ENCODE data around the gene MRPL36. TPM values are rescaled to one million over a fixed set of nuclear protein-coding genes. Genes with fewer than 3 reads are reported as not detected.

The MRPL36 gene
- total RNA-seq, 1 experiment from 2014 or later: 145 TPM

- Histone ChIP-seq H3K27me3 (ENCODE audit: insufficient read depth, low read depth) (peaks cover 97% of the 10 kb centered on the region), H2AFZ (no peak overlapping the region), H3K79me2 (ENCODE audit: low read depth) (no peaks in the 10 kb centered on the region), H3K27ac (no peak overlapping the region), H4K20me1 (ENCODE audit: insufficient read depth) (no peaks in the 10 kb centered on the region), H3K4me2 (no peak overlapping the region), H3K4me3 (no peak overlapping the region), H3F3A (ENCODE audit: insufficient read depth, low read depth) (no peaks in the 10 kb centered on the region), H3K9me3 (ENCODE audit: insufficient read depth, low read depth) (no peaks in the 10 kb centered on the region), H3K4me1 (replicated peaks; ENCODE audit: insufficient read depth) (no peaks in the 10 kb centered on the region), H3K9me2 (ENCODE audit: insufficient read depth) (no peaks in the 10 kb centered on the region), H3K36me3 (ENCODE audit: low read depth) (no peaks in the 10 kb centered on the region)
- CTCF ChIA-PET: no interaction called here
- POLR2A ChIA-PET (ENCODE audit: unreplicated experiment): no interaction called here
- DNase-seq: peak in 1 of 2 experiments; percentile 65
- intact Hi-C loops (cut with micrococcal nuclease; ENCODE audit: unreplicated experiment): no loop called here
- no peak for TF ChIP-seq EZH2 (IDR thresholded peaks at IDR 0.05; ENCODE audit: low read depth)
- TF ChIP-seq, protein P1, sequence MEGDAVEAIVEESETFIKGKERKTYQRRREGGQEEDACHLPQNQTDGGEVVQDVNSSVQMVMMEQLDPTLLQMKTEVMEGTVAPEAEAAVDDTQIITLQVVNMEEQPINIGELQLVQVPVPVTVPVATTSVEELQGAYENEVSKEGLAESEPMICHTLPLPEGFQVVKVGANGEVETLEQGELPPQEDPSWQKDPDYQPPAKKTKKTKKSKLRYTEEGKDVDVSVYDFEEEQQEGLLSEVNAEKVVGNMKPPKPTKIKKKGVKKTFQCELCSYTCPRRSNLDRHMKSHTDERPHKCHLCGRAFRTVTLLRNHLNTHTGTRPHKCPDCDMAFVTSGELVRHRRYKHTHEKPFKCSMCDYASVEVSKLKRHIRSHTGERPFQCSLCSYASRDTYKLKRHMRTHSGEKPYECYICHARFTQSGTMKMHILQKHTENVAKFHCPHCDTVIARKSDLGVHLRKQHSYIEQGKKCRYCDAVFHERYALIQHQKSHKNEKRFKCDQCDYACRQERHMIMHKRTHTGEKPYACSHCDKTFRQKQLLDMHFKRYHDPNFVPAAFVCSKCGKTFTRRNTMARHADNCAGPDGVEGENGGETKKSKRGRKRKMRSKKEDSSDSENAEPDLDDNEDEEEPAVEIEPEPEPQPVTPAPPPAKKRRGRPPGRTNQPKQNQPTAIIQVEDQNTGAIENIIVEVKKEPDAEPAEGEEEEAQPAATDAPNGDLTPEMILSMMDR (conservative IDR thresholded peaks at IDR 0.05): no peak
- no TSS peak for BruUV-seq (replicated peaks)
Measured at GRCh38 chr5:1783216-1783554, 16.5 kb downstream of the MRPL36 start.

- no peak for TF ChIP-seq EZH2 (IDR thresholded peaks at IDR 0.05; ENCODE audit: low read depth)
- TF ChIP-seq, protein P1 (conservative IDR thresholded peaks at IDR 0.05): no peak
- ChIA-PET CTCF (no interaction called here), POLR2A (ENCODE audit: unreplicated experiment) (no interaction called here)
- BruUV-seq (replicated peaks): no TSS peak
- DNase-seq: no peak
- H3K27ac ChIP-seq: no peak overlapping the region
- no peak overlapping the region for H3K4me3 ChIP-seq
- no peaks in the 10 kb centered on the region for H3F3A ChIP-seq (ENCODE audit: insufficient read depth, low read depth)
- H3K36me3 ChIP-seq (ENCODE audit: low read depth): no peaks in the 10 kb centered on the region
- no peaks in the 10 kb centered on the region for H3K9me2 ChIP-seq (ENCODE audit: insufficient read depth)
- H3K79me2 ChIP-seq (ENCODE audit: low read depth): no peaks in the 10 kb centered on the region
- no peak overlapping the region for H3K4me2 ChIP-seq
- intact Hi-C loops (cut with micrococcal nuclease; ENCODE audit: unreplicated experiment): no loop called here
- H4K20me1 ChIP-seq (ENCODE audit: insufficient read depth): no peaks in the 10 kb centered on the region
- H2AFZ ChIP-seq: no peak overlapping the region
- no peaks in the 10 kb centered on the region for H3K4me1 ChIP-seq (replicated peaks; ENCODE audit: insufficient read depth)
- H3K9me3 ChIP-seq (ENCODE audit: insufficient read depth, low read depth): no peaks in the 10 kb centered on the region
- peaks cover 97% of the 10 kb centered on the region for H3K27me3 ChIP-seq (ENCODE audit: insufficient read depth, low read depth)
Measured at GRCh38 chr5:1782385-1783215, 17.0 kb downstream of the MRPL36 start.

GRCh38 chr5:1781726-1782384, 17.8 kb downstream of the MRPL36 start:
- CTCF ChIA-PET: no interaction called here

More at GRCh38 chr5:1781726-1782384, 17.8 kb downstream of the MRPL36 start:
- Histone ChIP-seq H3K4me3 (no peak overlapping the region), H4K20me1 (ENCODE audit: insufficient read depth) (no peaks in the 10 kb centered on the region), H3K27me3 (ENCODE audit: insufficient read depth, low read depth) (peaks cover 97% of the 10 kb centered on the region), H2AFZ (no peak overlapping the region), H3K79me2 (ENCODE audit: low read depth) (no peaks in the 10 kb centered on the region), H3K9me3 (ENCODE audit: insufficient read depth, low read depth) (no peaks in the 10 kb centered on the region), H3F3A (ENCODE audit: insufficient read depth, low read depth) (no peaks in the 10 kb centered on the region), H3K4me2 (no peak overlapping the region), H3K9me2 (ENCODE audit: insufficient read depth) (no peaks in the 10 kb centered on the region), H3K36me3 (ENCODE audit: low read depth) (no peaks in the 10 kb centered on the region), H3K4me1 (replicated peaks; ENCODE audit: insufficient read depth) (no peaks in the 10 kb centered on the region), H3K27ac (no peak overlapping the region)
- POLR2A ChIA-PET (ENCODE audit: unreplicated experiment): no interaction called here
- TF ChIP-seq EZH2 (IDR thresholded peaks at IDR 0.05; ENCODE audit: low read depth): no peak
- TF ChIP-seq, protein P1 (conservative IDR thresholded peaks at IDR 0.05): no peak
- BruUV-seq (replicated peaks): no TSS peak
- DNase-seq: no peak
- intact Hi-C loops (cut with micrococcal nuclease; ENCODE audit: unreplicated experiment): no loop called here
